A549 (cell line): ENCODE data around the gene CNTNAP2. TPM values are rescaled to one million over a fixed set of nuclear protein-coding genes. Genes with fewer than 3 reads are reported as not detected.

Experiments used
- ATAC-seq, 2 experiments: fragments of 200-7000 bp in 1 of 2; fragments of >200 bp in 1 of 2; cut with Nextera tagmentation in 1 of 2; cut with Tn5 transposase in 1 of 2; 3 replicates each; pipeline versions ENCODE4 v1.8.0 to v1.9.1; 2018 to 2020; ENCODE audit warnings: mild to moderate bottlenecking in 1 of 2, moderate library complexity in 1 of 2
- CTCF ChIA-PET: fragments of 300-600 bp; sonication (Branson Sonifier 250); formaldehyde crosslinking; extraction: SDS; loops from one replicate; lab custom pipeline; 2021; ENCODE audit warnings: antibody characterized with exemption, inconsistent platforms; lab: Yijun Ruan, JAX
- POLR2A ChIA-PET: fragments of 350-600 bp; formaldehyde crosslinking; extraction: SDS; loops from one replicate; lab custom pipeline; 2021; ENCODE audit warnings: antibody characterized with exemption, inconsistent platforms; lab: Yijun Ruan, JAX
- DNase-seq, 2 experiments: peaks; one replicate each; pipeline versions ENCODE4 v3.0.0 to v3.0.0-alpha.2; 2011 to 2016; ENCODE audit warnings: low read depth in 1 of 2, low spot score in 1 of 2
- FAIRE-seq: peaks from 2 replicates; lab custom pipeline; 2011; peaks lifted over from hg19 to GRCh38; lab: Jason Lieb, UNC
- H3K27ac ChIP-seq, 2 experiments: fragments of >200 bp; sonication (Bioruptor Twin); formaldehyde crosslinking; 3 replicates each; pipeline ENCODE4 v1.5.1; 2016 to 2017
- H3K4me1 ChIP-seq: fragments of >200 bp; sonication (Bioruptor Twin); formaldehyde crosslinking; 3 replicates; pipeline ENCODE4 v1.6.1; 2016
- H3K4me2 ChIP-seq: fragments of >200 bp; sonication (Bioruptor Twin); formaldehyde crosslinking; 3 replicates; pipeline ENCODE4 v1.6.1; 2016
- H3K4me3 ChIP-seq: fragments of >200 bp; sonication (Bioruptor Twin); formaldehyde crosslinking; 3 replicates; pipeline ENCODE4 v1.5.1; 2016
- H3K9me3 ChIP-seq: fragments of >200 bp; sonication (Bioruptor Twin); formaldehyde crosslinking; 3 replicates; pipeline ENCODE4 v1.6.1; 2016
- EHF ChIP-seq: fragments of 250-450 bp; sonication (Bioruptor Pico); IDR thresholded peaks from 2 replicates; pipeline ENCODE4 v1.5.0; 2020; ENCODE audit warnings: mild to moderate bottlenecking
- EP300 ChIP-seq, 2 experiments: fragments of >200 bp; sonication (Bioruptor Twin); formaldehyde crosslinking; IDR thresholded peaks; 2 replicates in 1 of 2; 3 replicates in 1 of 2; pipeline ENCODE4 v1.6.1; 2016 to 2017
- HOXA7 ChIP-seq: fragments of 250-450 bp; sonication (Bioruptor Pico); IDR thresholded peaks from 2 replicates; pipeline ENCODE4 v1.5.0; 2020; ENCODE audit warnings: mild to moderate bottlenecking, moderate library complexity
- HOXB13 ChIP-seq: fragments of 250-450 bp; sonication (Bioruptor Pico); IDR thresholded peaks from 2 replicates; pipeline ENCODE4 v1.5.0; 2020; ENCODE audit warnings: low read depth, mild to moderate bottlenecking, moderate library complexity
- JUNB ChIP-seq: fragments of >200 bp; sonication (Bioruptor Twin); formaldehyde crosslinking; IDR thresholded peaks from 2 replicates; pipeline ENCODE4 v1.6.1; 2016
- KDM1A ChIP-seq: fragments of 200-600 bp; sonication (generic); IDR thresholded peaks from 2 replicates; pipeline ENCODE4 v1.6.1; 2016; ENCODE audit warnings: low read depth, mild to moderate bottlenecking
- KDM5A ChIP-seq: fragments of 200-600 bp; sonication (generic); IDR thresholded peaks from 2 replicates; pipeline ENCODE4 v1.6.1; 2016; ENCODE audit warnings: antibody characterized with exemption, mild to moderate bottlenecking
- MAFK ChIP-seq: fragments of 450-650 bp; IDR thresholded peaks from 2 replicates; pipeline ENCODE4 v1.6.1; 2014; ENCODE audit not compliant: partially characterized antibody
- MAX ChIP-seq: IDR thresholded peaks from 2 replicates; pipeline ENCODE4 v1.6.1; 2012
- PHF8 ChIP-seq: fragments of 200-600 bp; sonication (generic); IDR thresholded peaks from 2 replicates; pipeline ENCODE4 v1.6.1; 2016; ENCODE audit warnings: low read depth, mild to moderate bottlenecking, antibody characterized with exemption, moderate library complexity, borderline replicate concordance
- POLR2A ChIP-seq: IDR thresholded peaks from 2 replicates; pipeline ENCODE4 v1.6.1; 2012; ENCODE audit warnings: mild to moderate bottlenecking, low read length
- RAD21 ChIP-seq, 2 experiments: fragments of >200 bp in 1 of 2; sonication (Bioruptor Twin) in 1 of 2; formaldehyde crosslinking in 1 of 2; IDR thresholded peaks in 1 of 2; conservative IDR thresholded peaks in 1 of 2; 2 replicates in 1 of 2; 3 replicates in 1 of 2; pipeline ENCODE4 v1.6.1; 2012 to 2018; ENCODE audit warnings: inconsistent platforms in 1 of 2
- RCOR1 ChIP-seq: fragments of 150-350 bp; IDR thresholded peaks from 2 replicates; pipeline ENCODE4 v1.6.1; 2014; ENCODE audit warnings: antibody characterized with exemption, low read length, low read depth
- RFX5 ChIP-seq: fragments of 450-650 bp; IDR thresholded peaks from 2 replicates; pipeline ENCODE4 v1.7.1; 2014; ENCODE audit warnings: antibody characterized with exemption, mild to moderate bottlenecking, moderate library complexity
- RNF2 ChIP-seq: fragments of 200-600 bp; sonication (generic); IDR thresholded peaks from 2 replicates; pipeline ENCODE4 v1.6.1; 2016; ENCODE audit warnings: low read depth, mild to moderate bottlenecking, antibody characterized with exemption, moderate library complexity, borderline replicate concordance
- SMC3 ChIP-seq: fragments of >200 bp; sonication (Bioruptor Twin); formaldehyde crosslinking; IDR thresholded peaks from 3 replicates; pipeline ENCODE4 v1.6.1; 2018; ENCODE audit warnings: inconsistent platforms
- SREBF2 ChIP-seq: fragments of 450-650 bp; IDR thresholded peaks from 2 replicates; pipeline ENCODE4 v1.6.1; 2014; ENCODE audit warnings: mild to moderate bottlenecking, moderate library complexity
- TP53 ChIP-seq: fragments of 250-450 bp; sonication (Bioruptor Pico); IDR thresholded peaks from 2 replicates; pipeline ENCODE4 v1.5.0; 2021; ENCODE audit warnings: mild to moderate bottlenecking, moderate library complexity
- ZC3H11A ChIP-seq: fragments of 450-650 bp; IDR thresholded peaks from 2 replicates; pipeline ENCODE4 v1.6.1; 2014; ENCODE audit warnings: antibody characterized with exemption, mild to moderate bottlenecking
- ZSCAN20 ChIP-seq: fragments of 250-450 bp; sonication (Bioruptor Pico); IDR thresholded peaks from 2 replicates; pipeline ENCODE4 v1.8.0; 2022; ENCODE audit warnings: mild to moderate bottlenecking, moderate library complexity
- WGBS: methylation state at CpG from one replicate; pipeline ENCODE4 v1.1.6; 2017; ENCODE audit errors: missing lambda C conversion rate; 5-methylcytosine and 5-hydroxymethylcytosine counted together
- polyA plus RNA-seq, 4 experiments: library from polyadenylated mRNA; depleted of rRNA in 3 of 4; stranded (reverse); fragments of >200 nt; fragmentation: RNase III in 1 of 4; extraction: RNeasy Plus Mini Kit Qiagen cat#74134 plus additional on column Dnase treatment in 1 of 4; gene quantifications; 2 replicates in 3 of 4; 3 replicates in 1 of 4; pipeline ENCODE4 v1.2.3, GENCODE V29; 2011 to 2017
- TF ChIP-seq, protein P1 (sequence below): fragments of >200 bp; sonication (Bioruptor Twin); formaldehyde crosslinking; IDR thresholded peaks from 2 replicates; pipeline ENCODE4 v1.6.1; 2016
- TF ChIP-seq, protein P2 (sequence below): fragments of 250-450 bp; sonication (Bioruptor Pico); IDR thresholded peaks from 2 replicates; pipeline ENCODE4 v1.5.0; 2020; ENCODE audit warnings: low read depth, mild to moderate bottlenecking, moderate library complexity
- TF ChIP-seq, protein P3 (sequence below): IDR thresholded peaks from 2 replicates; pipeline ENCODE4 v1.6.1; 2012; ENCODE audit warnings: low read depth, borderline replicate concordance

CNTNAP2 gene
- polyA plus RNA-seq, 2 of the 4 experiments (the other 2 are of a cell fraction): 0.05 to 0.13 TPM

DNA sequence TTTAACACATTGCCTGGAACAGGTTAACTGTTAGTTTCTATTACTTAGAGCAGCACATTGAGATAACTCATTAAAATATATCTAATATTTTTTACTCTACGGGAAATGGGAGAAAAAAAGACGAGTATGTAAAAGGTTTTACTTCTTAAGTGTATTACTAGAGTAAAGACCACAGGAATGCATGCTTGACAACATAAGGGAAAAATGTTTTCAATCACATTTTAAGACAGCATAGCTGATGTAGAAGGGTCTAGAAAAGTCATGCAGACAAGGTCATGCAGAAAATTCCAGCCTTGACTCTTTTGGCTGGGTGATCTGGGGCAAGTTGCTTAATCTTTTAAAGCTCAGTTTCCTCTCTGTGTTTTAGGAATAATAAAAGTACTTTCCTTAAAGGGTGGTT, 806.2 kb downstream of the CNTNAP2 start:
- ATAC-seq (no peak), FAIRE-seq (no peak), DNase-seq (no peak)
- WGBS: 32% methylated on average over 2 of the region's 2 CpGs
- Histone ChIP-seq H3K9me3 (0 out of 3 replicates have a peak, but pooled peaks cover 2% of the 10 kb centered on the region), H3K4me2 (no peak overlapping the region), H3K4me1 (no peaks in the 10 kb centered on the region), H3K27ac (no peak overlapping the region), H3K4me3 (no peak overlapping the region)
- CTCF ChIA-PET: no interaction called here
- no peak for TF ChIP-seq KDM5A
- TF ChIP-seq, protein P1, sequence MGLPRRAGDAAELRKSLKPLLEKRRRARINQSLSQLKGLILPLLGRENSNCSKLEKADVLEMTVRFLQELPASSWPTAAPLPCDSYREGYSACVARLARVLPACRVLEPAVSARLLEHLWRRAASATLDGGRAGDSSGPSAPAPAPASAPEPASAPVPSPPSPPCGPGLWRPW: no peak
- TF ChIP-seq SMC3: no peak
- no peak for TF ChIP-seq POLR2A
- no peak for TF ChIP-seq RFX5
- TF ChIP-seq, protein P2, sequence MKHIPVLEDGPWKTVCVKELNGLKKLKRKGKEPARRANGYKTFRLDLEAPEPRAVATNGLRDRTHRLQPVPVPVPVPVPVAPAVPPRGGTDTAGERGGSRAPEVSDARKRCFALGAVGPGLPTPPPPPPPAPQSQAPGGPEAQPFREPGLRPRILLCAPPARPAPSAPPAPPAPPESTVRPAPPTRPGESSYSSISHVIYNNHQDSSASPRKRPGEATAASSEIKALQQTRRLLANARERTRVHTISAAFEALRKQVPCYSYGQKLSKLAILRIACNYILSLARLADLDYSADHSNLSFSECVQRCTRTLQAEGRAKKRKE (CRISPR knock-in tag): no peak
- no peak for TF ChIP-seq RNF2
- TF ChIP-seq MAX: no peak
- TF ChIP-seq JUNB: no peak
- TF ChIP-seq ZSCAN20 (CRISPR knock-in tag): no peak
- TF ChIP-seq PHF8: no peak
- POLR2A ChIA-PET: no interaction called here

- no peak overlapping the region for H3K27ac ChIP-seq
- no peak for FAIRE-seq
- TF ChIP-seq KDM1A (no peak), SREBF2 (no peak)
- H3K4me3 ChIP-seq: no peak overlapping the region
- CTCF ChIA-PET: no interaction called here
- no peaks in the 10 kb centered on the region for H3K9me3 ChIP-seq
- no peak overlapping the region for H3K4me2 ChIP-seq
- 2% methylated on average over 2 of the region's 2 CpGs for WGBS
- no peak for ATAC-seq
- no peaks in the 10 kb centered on the region for H3K4me1 ChIP-seq
- POLR2A ChIA-PET: no interaction called here
- no peak for DNase-seq
Observed at GRCh38 chr7:146926841-146927240, 810.2 kb downstream of the CNTNAP2 start.

DNA sequence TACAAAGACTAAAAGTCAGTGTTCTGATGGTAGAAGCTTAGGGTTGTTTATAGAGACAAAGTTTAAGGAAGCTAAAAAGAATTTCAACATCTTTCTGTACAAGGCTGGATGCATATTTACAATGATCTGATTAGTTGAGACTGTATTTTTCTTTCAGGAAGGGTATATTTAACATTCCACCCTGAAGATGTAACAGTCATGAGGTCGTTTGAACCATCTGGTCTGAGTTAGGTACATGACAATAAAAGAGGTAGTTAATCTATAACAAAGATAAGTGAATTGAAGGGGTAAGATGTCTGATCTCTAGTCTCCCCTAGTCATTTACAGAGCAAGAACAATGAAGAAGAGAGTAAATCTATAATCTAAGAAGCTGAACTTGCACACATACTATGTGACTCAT, 821.2 kb downstream of the CNTNAP2 start:
- TF ChIP-seq ZSCAN20 (CRISPR knock-in tag) (no peak), RNF2 (no peak), HOXB13 (CRISPR knock-in tag) (no peak), ZC3H11A (no peak), MAFK (no peak), RCOR1 (no peak), PHF8 (no peak), MAX (no peak), RAD21 (conservative IDR thresholded peaks at IDR 0.05 in 1 of 2, IDR thresholded peaks at IDR 0.05 in 1 of 2) (no peak), EP300 (IDR thresholded peaks at IDR 0.05) (no peak), TP53 (CRISPR knock-in tag) (no peak), SREBF2 (no peak), EHF (CRISPR knock-in tag) (no peak), HOXA7 (CRISPR knock-in tag) (no peak)
- TF ChIP-seq, protein P3, sequence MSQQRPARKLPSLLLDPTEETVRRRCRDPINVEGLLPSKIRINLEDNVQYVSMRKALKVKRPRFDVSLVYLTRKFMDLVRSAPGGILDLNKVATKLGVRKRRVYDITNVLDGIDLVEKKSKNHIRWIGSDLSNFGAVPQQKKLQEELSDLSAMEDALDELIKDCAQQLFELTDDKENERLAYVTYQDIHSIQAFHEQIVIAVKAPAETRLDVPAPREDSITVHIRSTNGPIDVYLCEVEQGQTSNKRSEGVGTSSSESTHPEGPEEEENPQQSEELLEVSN: no peak
- no peak overlapping the region for H3K4me2 ChIP-seq
- DNase-seq (peak in 1 of 2 experiments; percentile 0), FAIRE-seq (no peak), ATAC-seq (no peak)
- peaks cover 3% of the 10 kb centered on the region; the same call in 1 of the 3 replicates for H3K9me3 ChIP-seq
- 3% methylated on average over 1 of the region's 1 CpG for WGBS
- H3K27ac ChIP-seq: no peak overlapping the region
- CTCF ChIA-PET: no interaction called here
- no peak overlapping the region for H3K4me3 ChIP-seq
- no peaks in the 10 kb centered on the region for H3K4me1 ChIP-seq
- POLR2A ChIA-PET: no interaction called here
